NCI-H2227 treated with DMSO at 0.1 percent for 48 hours (cell line): ENCODE data around the gene MTCL1.

ENCODE experiments used
- DNase-seq: peaks from one replicate; lab custom pipeline; 2025; lab: John Stamatoyannopoulos, UW

Gene MTCL1

DNA sequence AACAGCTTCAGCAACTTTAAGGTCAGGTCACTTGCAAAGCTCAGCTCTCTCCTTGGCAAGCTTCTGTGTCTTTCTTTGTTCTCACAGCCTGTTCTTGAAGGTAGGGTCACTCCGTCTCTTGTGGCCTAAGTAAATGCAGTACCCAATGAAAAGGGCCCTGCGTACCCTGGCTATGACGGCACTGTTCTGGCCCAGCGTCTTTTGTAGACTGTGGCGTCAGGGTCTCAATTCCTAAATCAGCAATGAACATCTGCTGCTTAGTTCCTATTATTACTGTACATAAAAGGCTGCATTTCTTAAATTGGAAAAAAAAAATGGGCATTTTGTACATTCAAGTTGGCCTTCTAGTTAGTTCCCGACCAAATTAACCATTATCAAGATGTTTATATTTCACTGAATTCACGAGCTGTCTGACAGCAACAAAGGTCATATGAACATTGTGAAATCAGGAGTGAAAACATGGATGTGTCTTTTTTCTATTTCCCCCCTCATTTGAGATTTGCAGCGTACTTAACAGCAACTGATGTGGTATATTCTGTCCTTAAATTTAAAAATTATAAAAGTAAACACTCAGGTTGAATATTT lies 17.0 kb upstream of the MTCL1 start:
- DNase-seq = no peak

DNA sequence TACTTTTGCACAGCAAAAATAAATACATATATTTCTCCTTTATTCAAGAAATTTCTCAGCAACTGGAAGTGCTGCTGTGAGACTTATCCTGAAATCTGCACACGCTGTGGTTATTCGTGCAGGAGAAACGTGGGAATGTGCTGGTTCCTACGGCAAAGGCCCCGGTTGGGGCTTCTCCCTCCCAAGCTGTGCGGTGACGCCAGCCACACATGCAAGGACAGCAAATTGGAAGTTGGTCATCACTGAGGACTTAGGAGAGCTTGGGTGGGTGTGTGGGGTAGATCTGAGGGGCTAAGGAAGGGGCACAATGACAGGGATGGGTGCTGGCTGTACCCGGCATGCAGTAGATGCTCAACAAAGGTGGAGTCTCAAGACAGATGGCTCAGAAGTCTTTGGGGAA lies 16.5 kb upstream of the MTCL1 start:
- DNase-seq = no peak

DNA sequence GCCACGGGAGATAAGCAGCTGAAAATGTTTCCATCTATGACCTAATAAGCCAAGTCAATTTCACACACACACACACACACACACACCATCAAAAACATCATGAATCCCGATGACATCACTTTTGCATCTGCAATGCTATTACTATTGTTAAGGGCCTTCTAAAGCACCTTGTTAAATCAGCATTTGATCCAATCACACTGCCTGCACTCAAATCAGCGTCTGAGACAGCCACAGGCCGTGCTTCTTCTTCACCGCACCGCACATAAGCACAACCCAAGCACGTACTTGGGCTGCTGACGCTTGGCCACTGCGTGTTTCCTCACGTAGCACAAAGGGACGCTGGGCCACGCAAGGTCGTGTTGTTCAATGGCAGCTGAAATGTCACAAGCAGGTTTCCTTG lies 15.8 kb upstream of the MTCL1 start:
- no peak for DNase-seq

DNA sequence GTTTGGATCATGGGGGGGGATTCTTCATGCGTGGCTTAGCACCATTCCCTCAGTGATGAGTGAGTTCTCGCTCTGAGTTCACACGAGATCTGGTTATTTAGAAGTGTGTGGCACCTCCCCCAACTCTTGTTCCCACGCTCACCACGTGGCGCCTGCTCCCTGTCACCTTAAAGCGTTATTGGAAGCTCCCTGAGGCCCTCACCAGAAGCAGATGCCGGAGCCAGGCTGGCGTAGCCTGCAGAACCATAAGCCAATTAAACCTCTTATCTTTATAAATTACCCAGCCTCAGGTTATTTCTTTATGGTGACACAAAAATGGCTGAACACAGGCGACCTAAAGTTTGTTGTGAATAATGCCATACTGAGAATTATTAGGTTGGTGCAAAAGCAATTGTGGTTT lies 10.5 kb upstream of the MTCL1 start:
- DNase-seq = no peak

DNA sequence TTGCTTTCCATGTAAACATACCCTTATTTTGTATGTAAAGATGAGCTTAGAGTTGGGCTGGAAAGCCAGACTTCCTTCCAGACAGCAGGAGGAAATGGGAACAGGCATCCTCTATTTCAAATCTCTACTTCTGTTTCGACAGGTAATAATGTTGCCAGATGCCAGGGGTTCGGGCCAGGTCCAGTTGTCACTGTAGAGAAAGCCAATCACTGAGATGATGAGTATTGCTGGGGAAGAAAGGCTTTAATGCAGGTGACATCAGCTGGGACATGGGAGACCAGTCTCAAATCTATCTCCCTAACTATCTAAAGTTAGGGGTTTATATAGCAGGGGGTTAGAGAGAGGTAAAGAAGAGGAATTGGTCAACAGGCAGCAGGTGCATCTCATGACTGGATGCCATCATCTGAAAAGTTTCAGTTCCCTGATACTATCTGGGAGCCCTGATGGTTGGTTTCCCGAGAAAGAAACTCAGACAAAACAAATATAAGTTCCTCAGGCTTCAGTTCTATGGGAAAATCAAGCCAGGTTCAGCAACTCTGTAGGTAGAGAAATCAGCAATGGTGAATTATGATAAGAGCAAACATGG lies 9.3 kb upstream of the MTCL1 start:
- no peak for DNase-seq

DNA sequence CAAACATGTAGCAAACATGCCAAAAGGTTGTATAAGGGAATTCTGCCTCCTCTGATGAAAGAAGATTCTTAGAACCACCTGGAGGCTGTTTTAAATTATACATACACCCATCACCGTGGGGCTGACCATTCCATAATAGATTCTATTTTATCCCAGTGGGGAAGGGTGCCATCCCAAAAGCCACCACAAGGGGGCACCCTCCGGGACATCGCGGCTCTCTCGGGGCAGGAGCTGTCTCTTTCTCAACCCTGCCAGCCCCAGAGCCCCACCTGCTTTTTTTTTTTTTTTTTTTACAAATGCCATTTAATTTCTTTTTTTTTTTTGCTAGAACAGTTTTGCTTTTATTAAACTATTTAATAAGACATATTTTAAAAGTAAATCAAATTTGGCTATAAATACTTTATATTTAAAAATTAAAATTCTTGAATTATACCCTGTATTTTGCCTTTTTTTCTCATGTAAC lies 8.6 kb upstream of the MTCL1 start:
- DNase-seq = peak; percentile 60

DNA sequence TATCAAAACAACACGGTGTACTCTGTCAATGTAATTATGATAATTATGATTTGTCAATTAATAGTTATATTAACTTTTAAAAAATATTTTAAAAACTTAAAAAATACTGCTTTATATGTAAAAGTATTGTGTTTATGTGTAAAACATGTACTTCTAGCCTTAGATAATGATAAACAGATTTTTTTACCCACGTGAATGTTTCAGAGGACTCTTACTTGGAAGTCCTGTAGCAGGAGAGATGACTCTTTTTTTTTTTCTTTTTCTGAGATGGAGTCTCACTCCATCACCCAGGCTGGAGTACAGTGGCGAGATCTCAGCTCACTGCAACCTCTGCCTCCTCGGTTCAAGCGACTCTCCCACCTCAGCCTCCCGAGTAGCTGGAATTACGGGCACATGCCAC lies 6.2 kb upstream of the MTCL1 start:
- DNase-seq = no peak

DNA sequence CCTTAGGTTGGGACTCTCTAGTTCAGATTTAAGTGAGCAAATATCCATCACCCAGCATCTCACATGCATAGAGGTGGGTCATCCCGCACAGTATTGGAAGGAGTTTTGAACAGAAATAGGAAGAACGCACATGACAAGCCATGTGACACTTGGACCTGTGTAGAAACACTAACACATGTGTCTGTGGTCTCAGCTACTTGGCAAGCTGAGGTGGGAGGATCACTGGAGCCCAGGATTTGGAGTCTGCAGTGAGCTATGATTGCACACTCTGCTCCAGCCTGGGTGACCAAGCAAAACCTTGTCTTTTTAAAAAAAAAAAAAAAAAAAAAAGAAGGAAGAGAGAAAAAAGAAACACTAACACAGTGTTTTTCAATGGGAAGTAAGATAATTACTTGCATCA lies 5.4 kb upstream of the MTCL1 start:
- no peak for DNase-seq

DNA sequence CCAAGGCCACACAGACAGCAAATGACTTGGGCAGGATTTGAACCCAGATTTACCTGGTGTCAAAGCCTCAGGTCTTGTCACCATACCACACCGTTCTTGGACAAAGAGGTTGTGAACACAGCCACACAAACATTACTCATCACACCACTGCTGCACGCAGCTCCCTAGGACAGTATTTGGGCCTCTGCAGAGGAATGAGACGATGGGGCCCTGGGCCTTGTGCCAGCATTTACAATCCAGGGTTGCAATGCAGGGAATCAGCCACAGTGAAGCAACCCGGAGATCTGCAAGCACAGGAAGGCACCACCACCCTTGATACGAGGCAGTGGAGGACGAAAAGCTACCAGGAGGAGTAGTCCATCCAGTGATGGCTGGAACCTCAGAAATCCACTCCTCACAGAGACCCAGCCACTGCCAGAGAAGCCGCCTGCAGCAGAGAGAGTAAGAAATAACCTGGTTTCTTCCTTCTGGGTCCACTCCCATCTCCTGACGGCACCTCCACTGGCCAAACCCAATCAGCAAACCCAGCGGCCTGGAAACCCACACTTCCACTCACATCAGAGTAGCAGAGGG lies 3.7 kb upstream of the MTCL1 start:
- DNase-seq = no peak

DNA sequence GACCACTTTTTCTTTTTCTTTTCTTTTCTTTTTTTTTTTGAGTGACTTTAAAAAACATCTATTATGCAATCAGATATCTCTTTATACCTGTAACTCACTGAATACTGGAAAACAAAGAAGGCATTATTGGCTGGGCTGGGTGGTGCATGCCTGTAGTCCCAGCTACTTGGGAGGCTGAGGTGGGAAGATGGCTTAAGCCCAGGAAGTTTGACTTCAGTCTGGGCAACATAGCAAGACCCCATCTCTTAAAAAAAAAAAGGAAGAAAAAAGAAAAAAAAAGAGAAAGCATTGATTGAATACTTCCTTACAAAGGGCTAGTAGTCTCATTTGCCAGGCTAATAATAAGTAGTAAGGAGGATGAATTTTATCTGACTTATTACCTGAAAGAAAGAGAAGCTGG lies 2.7 kb upstream of the MTCL1 start:
- DNase-seq = no peak

DNA sequence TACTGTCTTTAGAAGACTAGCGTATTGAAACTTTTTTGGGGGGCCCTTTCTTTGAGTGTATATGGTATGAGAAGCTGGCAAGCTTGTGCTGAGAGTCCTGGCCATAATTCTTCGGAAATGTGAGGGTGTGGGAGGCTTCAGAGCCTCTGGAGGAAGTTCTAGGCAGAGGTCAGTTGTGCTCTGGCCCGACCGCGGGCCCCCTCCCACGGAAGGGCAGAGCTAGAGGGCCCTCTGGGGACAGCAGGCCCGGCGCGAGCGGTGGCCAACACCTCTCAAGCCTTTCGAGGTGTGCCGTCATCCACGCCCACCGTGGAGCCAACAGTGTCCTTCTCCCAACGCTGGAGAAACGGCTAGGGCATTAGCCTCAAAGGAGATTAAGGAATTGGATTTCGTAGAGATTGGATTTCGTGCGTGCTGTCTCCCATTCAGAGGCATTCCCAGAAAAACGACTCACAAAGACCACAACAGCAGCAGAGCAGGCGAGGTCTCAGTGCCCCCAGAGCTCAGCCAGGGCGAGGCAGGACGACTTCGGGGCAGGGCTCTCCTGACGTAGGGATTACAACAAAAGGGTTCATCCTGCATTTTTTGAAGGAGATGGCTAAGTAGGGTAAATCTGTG lies 2.2 kb upstream of the MTCL1 start:
- no peak for DNase-seq

DNA sequence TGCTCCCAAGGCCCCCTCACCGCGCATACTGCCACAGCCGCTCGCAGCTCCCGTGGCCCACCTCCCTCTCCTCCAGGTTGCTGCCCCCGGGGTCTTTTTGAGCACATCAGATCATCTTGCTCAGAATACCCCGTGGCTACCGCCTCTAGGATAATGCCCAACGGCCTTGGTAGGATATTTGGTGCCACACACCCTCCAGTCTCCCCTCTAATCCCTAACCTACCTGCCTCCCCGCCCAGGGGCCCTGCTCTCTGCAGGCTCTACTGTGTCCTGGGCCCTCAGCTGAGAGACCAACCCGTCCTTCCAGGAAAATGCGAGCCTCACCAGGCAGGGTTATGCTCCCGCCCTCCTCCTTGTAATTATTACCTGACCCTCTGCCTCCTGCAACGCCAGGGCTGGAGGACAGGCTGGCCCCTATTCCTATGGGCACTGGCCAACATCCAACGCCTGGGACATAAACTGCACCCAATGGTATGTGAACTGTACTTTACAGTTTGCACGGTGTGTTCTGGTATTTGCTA lies 1.5 kb upstream of the MTCL1 start:
- DNase-seq = no peak

DNA sequence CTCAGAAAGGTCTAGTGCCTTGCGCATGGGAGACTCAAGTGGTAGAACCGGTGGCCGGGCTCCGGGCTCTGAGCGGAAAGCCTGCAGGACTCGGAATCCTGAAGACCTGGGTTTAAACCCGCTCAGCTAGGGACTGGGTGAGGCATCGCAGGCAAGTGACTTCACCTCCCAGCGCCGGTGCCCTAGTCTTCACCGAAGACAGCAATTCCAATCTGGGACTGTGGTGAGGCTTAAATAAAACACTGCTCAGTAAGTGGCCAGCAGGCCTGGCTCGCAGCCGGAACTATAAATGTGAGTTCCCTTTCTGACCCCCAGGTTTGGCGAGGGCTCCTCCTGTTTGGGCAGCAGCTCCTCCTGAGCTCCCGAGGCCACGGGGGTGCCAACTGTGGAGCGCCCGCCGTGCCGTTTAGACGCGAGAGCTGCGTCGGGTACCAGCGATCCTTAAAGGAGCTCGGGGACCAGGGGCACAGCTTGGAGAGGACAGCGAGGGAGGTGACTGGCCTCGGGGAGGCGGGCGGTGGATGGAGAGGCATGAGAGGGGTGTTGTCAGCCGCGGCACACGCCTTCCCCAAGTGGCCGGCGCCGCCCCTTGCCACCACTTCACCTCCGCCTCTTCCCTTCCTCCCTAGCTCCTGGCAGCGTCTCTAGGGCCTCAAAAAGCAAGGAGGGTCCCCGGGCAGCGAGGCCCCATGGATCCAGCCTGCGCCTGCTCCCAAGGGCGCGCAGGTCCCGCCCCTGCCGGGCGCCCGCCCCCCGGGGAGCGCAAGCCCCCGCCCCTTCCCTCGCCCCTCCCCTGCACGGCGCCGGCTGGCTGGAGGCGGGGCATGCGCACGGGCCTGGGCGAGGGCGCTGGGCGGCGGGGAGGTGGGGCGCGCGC lies 757 bp upstream of the MTCL1 start:
- peak; percentile 88 for DNase-seq

DNA sequence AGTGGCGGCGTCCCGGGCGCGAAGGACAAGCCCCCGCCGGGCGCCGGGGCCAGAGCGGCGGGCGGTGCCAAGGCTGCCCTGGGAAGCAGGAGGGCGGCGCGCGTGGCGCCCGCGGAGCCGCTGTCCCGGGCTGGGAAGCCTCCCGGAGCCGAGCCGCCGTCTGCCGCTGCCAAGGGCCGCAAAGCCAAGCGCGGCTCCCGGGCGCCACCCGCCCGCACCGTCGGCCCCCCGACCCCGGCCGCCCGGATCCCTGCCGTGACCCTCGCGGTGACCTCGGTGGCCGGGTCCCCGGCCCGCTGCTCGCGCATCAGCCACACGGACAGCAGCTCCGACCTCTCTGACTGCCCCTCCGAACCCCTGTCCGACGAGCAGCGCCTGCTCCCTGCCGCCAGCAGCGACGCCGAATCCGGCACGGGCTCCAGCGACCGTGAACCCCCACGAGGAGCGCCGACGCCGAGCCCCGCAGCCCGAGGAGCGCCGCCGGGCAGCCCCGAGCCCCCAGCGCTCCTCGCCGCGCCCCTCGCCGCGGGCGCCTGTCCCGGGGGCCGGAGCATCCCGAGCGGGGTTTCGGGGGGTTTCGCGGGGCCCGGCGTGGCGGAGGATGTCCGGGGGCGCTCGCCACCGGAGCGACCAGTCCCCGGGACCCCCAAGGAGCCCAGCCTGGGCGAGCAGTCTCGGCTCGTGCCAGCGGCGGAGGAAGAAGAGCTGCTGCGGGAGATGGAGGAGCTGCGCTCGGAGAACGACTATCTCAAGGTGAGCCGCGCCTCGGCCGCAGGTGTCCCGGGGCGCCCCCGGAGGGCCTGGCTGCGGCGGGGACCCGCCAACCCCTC lies 820 bp downstream of the MTCL1 start:
- DNase-seq = no peak

DNA sequence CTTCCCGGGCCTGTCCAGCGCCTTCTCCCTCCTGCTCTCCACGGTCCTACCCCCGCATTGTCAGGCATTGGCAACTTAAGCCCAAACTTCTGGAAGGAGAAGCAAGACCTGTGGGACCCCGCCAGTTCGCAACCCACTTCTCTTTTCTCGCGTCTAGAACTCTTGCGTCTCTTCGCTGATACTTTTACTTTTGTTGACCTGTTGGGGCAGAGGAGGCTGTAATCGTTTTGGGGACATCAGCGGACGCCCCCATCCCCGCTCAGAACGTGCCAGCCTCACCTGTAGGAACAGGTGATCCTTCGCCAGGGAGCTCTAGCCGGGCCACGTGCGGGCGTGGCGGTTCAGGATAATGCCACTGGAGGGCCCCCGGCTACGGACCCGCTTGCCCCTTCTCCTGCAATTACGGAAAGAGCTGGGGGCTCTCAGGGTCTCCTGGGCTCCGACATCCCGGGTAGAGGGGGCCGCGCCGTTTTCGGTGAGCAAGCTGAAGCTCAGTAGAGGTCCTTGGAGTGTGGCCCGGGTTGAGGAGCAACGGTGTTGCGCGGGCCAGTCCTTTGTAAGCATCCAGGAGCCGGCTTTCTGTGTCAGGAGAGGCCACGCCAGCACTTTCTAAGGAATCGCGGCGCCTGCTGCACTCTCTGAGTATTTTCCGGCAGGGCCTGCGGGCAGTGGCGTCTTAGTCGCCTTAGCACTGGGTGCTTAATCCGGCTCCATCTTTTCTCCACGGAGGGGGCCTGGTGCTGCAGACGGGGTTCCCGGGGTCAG lies 1.6 kb downstream of the MTCL1 start:
- DNase-seq = peak; percentile 58

DNA sequence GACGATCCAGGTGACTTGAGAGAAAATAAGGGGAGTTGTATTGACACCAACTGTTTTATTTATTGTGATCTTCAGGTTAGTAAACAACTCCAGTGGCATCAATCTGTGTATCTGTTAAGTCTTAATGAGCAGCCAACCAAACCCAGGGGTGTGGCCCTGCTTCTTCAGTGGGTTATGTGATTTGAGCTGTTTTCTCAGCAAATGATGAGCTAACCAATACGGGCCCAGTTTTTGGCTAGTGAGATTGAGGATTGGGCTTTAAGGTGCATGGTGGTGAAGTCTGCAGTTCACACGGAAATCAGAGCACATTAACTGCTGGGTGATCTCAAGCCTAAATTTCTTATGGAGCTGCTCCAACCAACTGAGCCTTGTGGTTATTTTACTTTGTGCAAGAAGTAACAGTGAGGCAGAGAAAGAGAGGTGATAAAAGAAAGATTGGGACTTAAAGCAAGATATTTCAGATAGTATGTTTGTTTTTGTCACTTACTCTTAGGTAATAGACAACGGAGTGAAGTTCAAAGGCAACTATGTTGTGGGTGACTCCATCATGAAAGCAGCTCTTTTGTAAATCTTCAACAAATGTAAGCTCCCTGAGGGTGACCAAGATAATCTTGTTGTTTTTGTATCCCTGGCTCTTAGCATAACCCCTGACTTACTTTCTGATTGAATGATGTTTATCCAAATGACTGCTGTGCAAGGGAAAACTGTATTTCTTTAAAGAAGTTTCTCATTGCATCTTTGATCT lies 2.4 kb downstream of the MTCL1 start:
- peak; percentile 58 for DNase-seq

DNA sequence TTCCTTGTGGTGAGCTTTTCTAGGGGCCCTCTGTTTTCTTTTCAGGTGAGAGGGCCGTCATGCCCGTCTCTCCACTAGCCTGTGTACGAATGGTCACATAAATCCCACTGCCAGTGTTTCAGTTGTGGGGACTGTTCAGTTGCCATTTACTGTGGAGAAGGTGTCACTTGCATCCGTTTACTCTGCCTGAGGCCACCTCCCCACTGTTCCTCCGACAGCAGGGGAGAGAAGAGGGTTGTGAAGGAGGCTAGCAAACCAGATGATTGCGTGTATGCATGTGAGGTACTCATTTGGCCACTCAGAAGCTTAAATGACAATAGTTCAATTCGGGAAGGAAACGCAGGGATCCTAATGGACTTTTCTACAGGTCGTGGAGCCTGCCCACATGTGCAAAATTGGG lies 3.3 kb downstream of the MTCL1 start:
- DNase-seq = peak; percentile 37

DNA sequence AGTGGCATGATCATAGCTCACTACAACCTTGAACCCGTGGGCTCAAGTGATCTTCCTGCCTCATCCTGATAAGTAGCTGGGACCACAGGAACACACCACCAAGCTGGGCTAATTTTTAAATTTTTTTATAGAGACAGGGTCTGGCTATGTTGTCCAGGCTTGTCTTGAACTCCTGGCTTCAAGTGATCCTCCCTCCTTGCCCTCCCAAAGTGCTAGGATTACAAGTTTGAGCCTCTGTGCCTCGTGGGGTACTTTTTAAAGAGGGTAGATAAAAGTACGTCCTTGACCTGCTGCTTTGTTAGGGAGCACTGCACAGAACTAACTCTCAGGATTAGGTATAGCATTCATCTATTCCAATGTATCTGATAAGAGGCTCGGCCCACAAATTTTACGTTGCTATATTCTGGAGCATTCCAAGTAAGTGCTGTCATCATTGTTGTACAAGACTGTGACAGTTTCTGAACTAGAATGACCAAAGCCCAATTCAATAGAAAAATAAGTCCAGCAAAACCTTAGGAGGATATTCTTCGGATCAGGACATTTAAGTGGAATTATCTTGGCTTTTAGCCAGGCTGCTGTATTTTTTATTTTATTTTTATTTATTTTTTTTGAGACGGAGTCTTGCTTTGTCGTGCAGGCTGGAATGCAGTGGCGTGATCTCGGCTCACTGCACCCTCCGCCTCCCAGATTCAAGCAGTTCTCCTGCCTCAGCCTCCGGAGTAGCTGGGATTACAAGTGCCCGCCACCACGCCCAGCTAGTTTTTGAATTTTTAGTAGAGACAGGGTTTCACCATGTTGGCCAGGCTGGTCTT lies 4.1 kb downstream of the MTCL1 start:
- no peak for DNase-seq

DNA sequence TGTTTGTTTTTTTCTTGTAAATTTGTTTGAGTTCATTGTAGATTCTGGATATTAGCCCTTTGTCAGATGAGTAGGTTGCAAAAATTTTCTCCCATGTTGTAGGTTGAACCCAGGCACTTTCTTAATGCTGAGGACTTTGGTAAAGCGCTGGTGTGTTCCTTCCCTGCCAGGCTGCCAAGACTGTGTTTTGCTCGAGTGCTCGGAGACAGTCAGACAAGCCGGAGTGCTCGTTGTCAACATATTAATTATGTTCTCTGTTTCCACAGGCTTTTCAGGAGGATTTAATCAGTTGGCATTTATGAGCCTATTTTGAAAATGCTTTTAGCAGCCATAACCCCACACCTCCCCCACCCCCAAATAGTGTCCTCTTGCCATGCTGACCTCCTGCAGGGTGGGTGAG lies 6.4 kb downstream of the MTCL1 start:
- DNase-seq = no peak
